ENCODE results near the gene VIT.
"Not testable (repeated sequence)": the region's sequence is repeated elsewhere in the genome, so short reads cannot be mapped to it uniquely, and the experiment has no call there.

The VIT gene

DNA sequence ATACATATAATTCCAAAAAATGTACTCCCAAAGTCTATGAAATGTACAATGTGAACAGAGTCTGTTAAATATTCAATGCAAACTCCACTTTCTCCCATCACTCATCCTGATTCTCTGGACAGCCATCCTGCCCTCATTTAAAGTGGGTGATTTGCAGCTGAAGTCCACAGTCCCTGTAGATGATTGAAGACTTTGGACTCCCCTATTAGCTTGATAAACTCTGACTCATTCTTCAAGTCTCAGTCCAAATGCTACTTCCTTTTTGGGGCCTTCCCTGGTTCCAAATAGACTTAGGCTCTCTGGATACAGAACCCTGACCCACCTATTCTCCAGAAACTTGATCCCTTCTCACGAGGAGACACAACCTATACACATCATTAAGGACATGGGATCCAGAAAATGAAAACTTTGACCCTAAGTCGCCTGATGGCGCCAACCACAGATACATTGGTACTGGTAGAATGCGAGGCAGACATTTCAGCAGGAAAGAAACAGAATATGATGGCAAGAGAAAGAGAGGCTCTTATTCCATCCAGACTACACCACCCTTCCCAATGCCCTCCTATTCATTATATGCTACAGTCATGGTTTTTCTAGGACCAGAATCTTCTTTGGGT is 122.7 kb downstream of the VIT start:
- no peak for DNase-seq (ENCODE audit: low read depth)
- no peak overlapping the region for H3K4me3 ChIP-seq (ENCODE audit: low read depth, low read length)
- TF ChIP-seq, protein P1, sequence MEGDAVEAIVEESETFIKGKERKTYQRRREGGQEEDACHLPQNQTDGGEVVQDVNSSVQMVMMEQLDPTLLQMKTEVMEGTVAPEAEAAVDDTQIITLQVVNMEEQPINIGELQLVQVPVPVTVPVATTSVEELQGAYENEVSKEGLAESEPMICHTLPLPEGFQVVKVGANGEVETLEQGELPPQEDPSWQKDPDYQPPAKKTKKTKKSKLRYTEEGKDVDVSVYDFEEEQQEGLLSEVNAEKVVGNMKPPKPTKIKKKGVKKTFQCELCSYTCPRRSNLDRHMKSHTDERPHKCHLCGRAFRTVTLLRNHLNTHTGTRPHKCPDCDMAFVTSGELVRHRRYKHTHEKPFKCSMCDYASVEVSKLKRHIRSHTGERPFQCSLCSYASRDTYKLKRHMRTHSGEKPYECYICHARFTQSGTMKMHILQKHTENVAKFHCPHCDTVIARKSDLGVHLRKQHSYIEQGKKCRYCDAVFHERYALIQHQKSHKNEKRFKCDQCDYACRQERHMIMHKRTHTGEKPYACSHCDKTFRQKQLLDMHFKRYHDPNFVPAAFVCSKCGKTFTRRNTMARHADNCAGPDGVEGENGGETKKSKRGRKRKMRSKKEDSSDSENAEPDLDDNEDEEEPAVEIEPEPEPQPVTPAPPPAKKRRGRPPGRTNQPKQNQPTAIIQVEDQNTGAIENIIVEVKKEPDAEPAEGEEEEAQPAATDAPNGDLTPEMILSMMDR (IDR thresholded peaks at IDR 0.05; ENCODE audit: insufficient read depth, low read depth, low read length, missing control alignments), result no peak

DNA sequence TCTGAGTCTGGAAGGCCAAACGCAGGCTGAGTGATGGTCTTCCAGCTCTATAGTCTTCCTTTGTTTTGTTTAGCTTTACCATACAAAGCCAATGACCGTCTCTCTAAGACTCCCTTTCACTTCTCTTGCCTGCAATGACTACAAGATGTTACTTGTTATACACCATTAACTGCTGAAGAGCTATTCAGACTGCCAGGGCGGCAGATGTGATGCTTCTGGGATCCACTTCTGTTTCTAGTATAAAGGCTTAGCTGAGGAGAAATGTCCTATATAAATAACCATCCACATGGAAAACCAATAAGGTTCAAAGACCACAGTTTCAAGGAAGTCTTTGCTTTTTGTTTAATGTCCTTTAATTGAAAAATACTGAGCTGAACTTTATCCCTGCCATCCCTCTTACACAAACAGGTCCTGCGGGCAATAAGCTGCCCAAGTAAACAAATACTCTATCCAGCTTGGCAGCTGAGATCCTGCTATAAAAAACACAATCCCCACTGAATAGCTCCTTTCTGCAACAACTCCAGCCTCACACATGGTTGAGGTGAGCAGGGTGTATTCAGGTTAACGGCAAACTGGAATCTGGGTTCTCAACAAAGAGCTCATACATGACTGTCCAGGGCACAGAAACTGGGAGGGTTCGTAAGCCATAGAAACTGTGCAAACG is 124.6 kb downstream of the VIT start:
- no peak overlapping the region for H3K4me3 ChIP-seq (ENCODE audit: low read depth, low read length)
- DNase-seq (ENCODE audit: low read depth), result no peak
- TF ChIP-seq, protein P1 (IDR thresholded peaks at IDR 0.05; ENCODE audit: insufficient read depth, low read depth, low read length, missing control alignments), result no peak

DNA sequence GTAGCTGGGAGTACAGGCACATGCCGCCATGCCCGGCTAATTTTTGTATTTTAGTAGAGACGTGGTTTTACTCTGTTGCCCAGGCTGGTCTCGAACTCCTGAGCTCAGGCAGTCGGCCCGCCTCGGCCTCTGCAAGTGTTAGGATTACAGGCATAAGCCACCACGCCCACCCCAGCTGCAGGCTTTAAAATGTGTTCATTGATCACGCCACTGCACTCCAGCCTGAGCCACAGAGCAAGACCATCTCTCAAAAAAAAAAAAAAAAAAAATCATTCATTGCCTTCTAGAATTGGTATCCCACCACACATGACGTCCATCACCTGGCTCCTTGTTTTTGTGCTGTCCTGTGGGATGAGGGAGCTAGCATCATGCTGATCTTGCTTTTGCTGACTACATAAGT is 127.4 kb downstream of the VIT start:
- H3K4me3 ChIP-seq (ENCODE audit: low read depth, low read length), result no peak overlapping the region
- TF ChIP-seq, protein P1 (IDR thresholded peaks at IDR 0.05; ENCODE audit: insufficient read depth, low read depth, low read length, missing control alignments), result no peak
- no peak for DNase-seq (ENCODE audit: low read depth)

DNA sequence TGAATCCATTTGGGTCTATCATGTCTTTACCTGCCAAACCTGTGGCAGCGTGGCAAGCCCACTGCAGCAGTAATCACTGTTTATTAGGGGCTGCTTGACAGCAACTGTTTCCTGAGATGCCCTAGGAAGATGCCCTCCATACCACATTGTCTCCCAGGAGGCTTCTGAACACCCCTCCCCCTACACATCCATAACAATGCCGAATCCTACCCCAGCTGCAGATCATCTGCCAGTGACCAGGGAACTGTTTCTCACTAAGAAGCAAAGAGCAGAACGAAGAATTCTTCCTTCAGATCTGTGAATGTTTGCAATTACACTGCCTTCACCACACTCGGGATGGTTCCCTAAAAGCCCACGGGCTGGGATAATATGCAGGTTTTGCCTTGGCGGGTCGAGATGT is 127.8 kb downstream of the VIT start:
- no peak overlapping the region for H3K4me3 ChIP-seq (ENCODE audit: low read depth, low read length)
- TF ChIP-seq, protein P1 (IDR thresholded peaks at IDR 0.05; ENCODE audit: insufficient read depth, low read depth, low read length, missing control alignments), result no peak
- no peak for DNase-seq (ENCODE audit: low read depth)

DNA sequence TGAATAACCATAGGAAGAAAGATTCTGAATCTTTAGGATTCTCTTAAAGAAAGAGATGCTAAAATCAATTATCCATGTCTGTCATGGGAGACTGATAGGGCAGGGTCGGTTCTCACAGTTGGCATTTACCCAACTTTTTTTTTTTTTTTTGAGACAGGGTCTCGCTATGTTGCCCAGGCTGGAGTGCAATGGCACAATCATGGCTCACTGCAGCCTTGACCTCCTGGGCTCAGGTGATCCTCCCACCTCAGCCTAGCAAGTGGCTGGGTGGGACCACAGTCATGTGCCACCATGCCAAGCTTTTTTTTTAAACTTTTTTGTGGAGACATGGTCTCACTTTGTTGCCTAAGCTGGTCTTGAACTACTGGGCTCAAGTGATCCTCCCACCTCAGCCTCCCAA is 128.2 kb downstream of the VIT start:
- not testable (repeated sequence) for H3K4me3 ChIP-seq (ENCODE audit: low read depth, low read length); DNase-seq (ENCODE audit: low read depth)

DNA sequence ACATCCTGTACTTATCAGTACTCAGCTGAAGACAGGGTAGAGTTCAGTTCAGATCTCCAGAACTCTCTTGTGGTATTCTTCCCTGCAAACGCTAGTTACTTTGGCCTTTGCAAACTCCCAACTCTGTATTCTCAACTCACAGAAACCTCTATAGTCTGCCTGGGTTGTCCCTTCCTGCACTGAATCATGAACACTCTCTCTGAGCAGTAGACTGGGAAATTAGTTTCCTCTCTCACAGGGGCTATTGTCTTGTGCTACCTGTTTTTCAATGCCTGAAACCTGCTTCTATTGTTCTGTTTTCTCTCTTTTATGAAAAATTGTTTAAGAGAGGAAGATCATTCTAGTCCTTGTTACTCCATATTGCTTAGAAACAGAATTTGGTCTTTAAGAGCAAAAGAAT is 134.7 kb downstream of the VIT start:
- no peak for DNase-seq (ENCODE audit: low read depth)
- TF ChIP-seq, protein P1 (IDR thresholded peaks at IDR 0.05; ENCODE audit: insufficient read depth, low read depth, low read length, missing control alignments), result no peak
- no peak overlapping the region for H3K4me3 ChIP-seq (ENCODE audit: low read depth, low read length)

DNA sequence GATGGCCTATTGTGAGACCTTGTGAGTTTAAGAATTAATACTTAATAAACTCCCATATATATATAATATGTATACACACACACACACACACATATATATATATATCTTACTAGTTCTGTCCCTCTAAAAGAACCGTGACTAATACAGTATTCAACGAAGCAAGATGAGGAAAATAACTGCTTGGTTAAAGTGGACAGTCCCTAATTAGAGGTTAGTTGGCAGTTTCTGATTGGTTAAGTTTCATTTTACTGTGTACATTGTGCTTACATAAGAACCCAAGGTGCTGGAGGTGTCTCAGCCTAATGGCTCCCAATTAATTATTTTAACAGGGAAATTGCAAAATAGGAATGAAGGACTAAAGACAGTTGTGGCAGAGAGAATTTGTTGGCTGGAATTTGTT is 137.7 kb downstream of the VIT start:
- no peak overlapping the region for H3K4me3 ChIP-seq (ENCODE audit: low read depth, low read length)
- TF ChIP-seq, protein P1 (IDR thresholded peaks at IDR 0.05; ENCODE audit: insufficient read depth, low read depth, low read length, missing control alignments), result no peak
- no peak for DNase-seq (ENCODE audit: low read depth)
